ENCODE results near the gene CFAP57. TPM values are rescaled to one million over a fixed set of nuclear protein-coding genes. Genes with fewer than 3 reads are reported as not detected.

Gene CFAP57
- total RNA-seq, 1 experiment from 2014 or later, result 0.23 TPM

- H3K9me3 Mint-ChIP-seq (ENCODE audit: unreplicated experiment), result no peaks in the 10 kb centered on the region
- intact Hi-C loops (cut with micrococcal nuclease; ENCODE audit: unreplicated experiment), result loop anchor here (2.0 kb wide), 1 partner anchor 77 kb away; no protein-coding TSS in a partner anchor
- peaks cover 32% of the 10 kb centered on the region for H3K36me3 Mint-ChIP-seq (ENCODE audit: insufficient read depth, unreplicated experiment)
- no peaks in the 10 kb centered on the region for H3K27me3 Mint-ChIP-seq (ENCODE audit: insufficient read depth, unreplicated experiment)
- H3K4me1 Mint-ChIP-seq (ENCODE audit: low read depth, unreplicated experiment), result peaks cover 19% of the 10 kb centered on the region
- peak overlapping the region; percentile 99 for H3K27ac Mint-ChIP-seq (ENCODE audit: unreplicated experiment)
- Histone ChIP-seq H3K4me1 (peaks cover 19% of the 10 kb centered on the region), H3K36me3 (ENCODE audit: control insufficient read depth, insufficient read depth, low read length) (peaks cover 4% of the 10 kb centered on the region; the same call in 1 of the 2 replicates), H3K27me3 (replicated peaks; ENCODE audit: control insufficient read depth, insufficient read depth, low read length) (no peaks in the 10 kb centered on the region), H3K4me3 (ENCODE audit: low read depth, low read length) (peak overlapping the region; percentile 45), H3K9me3 (no peaks in the 10 kb centered on the region)
- TF ChIP-seq, protein P1, sequence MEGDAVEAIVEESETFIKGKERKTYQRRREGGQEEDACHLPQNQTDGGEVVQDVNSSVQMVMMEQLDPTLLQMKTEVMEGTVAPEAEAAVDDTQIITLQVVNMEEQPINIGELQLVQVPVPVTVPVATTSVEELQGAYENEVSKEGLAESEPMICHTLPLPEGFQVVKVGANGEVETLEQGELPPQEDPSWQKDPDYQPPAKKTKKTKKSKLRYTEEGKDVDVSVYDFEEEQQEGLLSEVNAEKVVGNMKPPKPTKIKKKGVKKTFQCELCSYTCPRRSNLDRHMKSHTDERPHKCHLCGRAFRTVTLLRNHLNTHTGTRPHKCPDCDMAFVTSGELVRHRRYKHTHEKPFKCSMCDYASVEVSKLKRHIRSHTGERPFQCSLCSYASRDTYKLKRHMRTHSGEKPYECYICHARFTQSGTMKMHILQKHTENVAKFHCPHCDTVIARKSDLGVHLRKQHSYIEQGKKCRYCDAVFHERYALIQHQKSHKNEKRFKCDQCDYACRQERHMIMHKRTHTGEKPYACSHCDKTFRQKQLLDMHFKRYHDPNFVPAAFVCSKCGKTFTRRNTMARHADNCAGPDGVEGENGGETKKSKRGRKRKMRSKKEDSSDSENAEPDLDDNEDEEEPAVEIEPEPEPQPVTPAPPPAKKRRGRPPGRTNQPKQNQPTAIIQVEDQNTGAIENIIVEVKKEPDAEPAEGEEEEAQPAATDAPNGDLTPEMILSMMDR (IDR thresholded peaks at IDR 0.05; ENCODE audit: insufficient read depth in 1 of 2, low read depth in 1 of 2, low read length in 1 of 2, severe bottlenecking in 1 of 2, unreplicated experiment in 1 of 2), result no peak
- POLR2A ChIA-PET, result interaction anchor here (0.5 to 1.4 kb wide), 5 partner anchors 14 to 282 kb away, joined by 3 to 13 read pairs (median 7); partner anchors contain the start of genes C1orf210, CDC20 and ELOVL1
- no peak for DNase-seq
- CTCF ChIA-PET, result interaction anchor here (1.4 kb wide), 1 partner anchor 14 kb away, joined by 6 read pairs; the partner anchor contains the start of gene C1orf210
- peak overlapping the region; percentile 87 for H3K4me3 Mint-ChIP-seq (ENCODE audit: unreplicated experiment)
- BruUV-seq (replicated peaks), result TSS peak; percentile 76
These were observed 99.3 kb downstream of the CFAP57 start for GRCh38 chr1:43271186-43272118.

DNA sequence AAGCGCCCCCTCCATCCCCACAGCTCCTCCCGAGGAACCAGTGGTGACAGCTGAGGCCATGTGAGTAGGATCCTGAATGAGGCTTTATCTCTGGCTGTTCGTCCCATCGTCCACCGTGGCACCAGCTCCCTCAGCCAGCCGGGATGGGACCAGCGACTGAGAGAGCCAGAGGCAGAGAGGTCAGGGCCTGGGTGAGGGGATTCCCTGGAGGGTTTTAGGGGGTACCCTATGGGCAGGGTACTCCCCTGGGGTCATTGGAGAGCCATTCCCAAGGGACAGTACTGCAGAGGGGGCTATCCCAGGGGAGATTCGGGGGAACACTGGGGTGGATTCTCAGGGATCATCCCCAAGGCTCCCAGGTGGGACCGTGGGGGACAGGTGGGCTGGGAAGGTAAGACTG lies 100.0 kb downstream of the CFAP57 start:
- intact Hi-C loops (cut with micrococcal nuclease; ENCODE audit: unreplicated experiment), result no loop called here
- TF ChIP-seq, protein P1 (IDR thresholded peaks at IDR 0.05; ENCODE audit: insufficient read depth in 1 of 2, low read depth in 1 of 2, low read length in 1 of 2, severe bottlenecking in 1 of 2, unreplicated experiment in 1 of 2), result no peak
- CTCF ChIA-PET, result no interaction called here
- Mint-ChIP-seq H3K27me3 (ENCODE audit: insufficient read depth, unreplicated experiment) (no peaks in the 10 kb centered on the region), H3K4me1 (ENCODE audit: low read depth, unreplicated experiment) (peaks cover 26% of the 10 kb centered on the region), H3K36me3 (ENCODE audit: insufficient read depth, unreplicated experiment) (peaks cover 32% of the 10 kb centered on the region), H3K27ac (ENCODE audit: unreplicated experiment) (no peak overlapping the region), H3K9me3 (ENCODE audit: unreplicated experiment) (no peaks in the 10 kb centered on the region), H3K4me3 (ENCODE audit: unreplicated experiment) (no peak overlapping the region)
- peaks cover 26% of the 10 kb centered on the region for H3K4me1 ChIP-seq
- H3K4me3 ChIP-seq (ENCODE audit: low read depth, low read length), result no peak overlapping the region
- no peaks in the 10 kb centered on the region for H3K27me3 ChIP-seq (replicated peaks; ENCODE audit: control insufficient read depth, insufficient read depth, low read length)
- no peak for DNase-seq
- peaks cover 5% of the 10 kb centered on the region for H3K36me3 ChIP-seq (ENCODE audit: control insufficient read depth, insufficient read depth, low read length)
- no peaks in the 10 kb centered on the region for H3K9me3 ChIP-seq
- BruUV-seq (replicated peaks), result no TSS peak
- POLR2A ChIA-PET, result no interaction called here

- Mint-ChIP-seq H3K4me3 (ENCODE audit: unreplicated experiment) (no peak overlapping the region), H3K27ac (ENCODE audit: unreplicated experiment) (no peak overlapping the region), H3K9me3 (ENCODE audit: unreplicated experiment) (no peaks in the 10 kb centered on the region), H3K27me3 (ENCODE audit: insufficient read depth, unreplicated experiment) (no peaks in the 10 kb centered on the region), H3K4me1 (ENCODE audit: low read depth, unreplicated experiment) (peaks cover 28% of the 10 kb centered on the region), H3K36me3 (ENCODE audit: insufficient read depth, unreplicated experiment) (peaks cover 32% of the 10 kb centered on the region)
- Histone ChIP-seq H3K36me3 (ENCODE audit: control insufficient read depth, insufficient read depth, low read length) (peaks cover 5% of the 10 kb centered on the region), H3K27me3 (replicated peaks; ENCODE audit: control insufficient read depth, insufficient read depth, low read length) (no peaks in the 10 kb centered on the region), H3K4me1 (peaks cover 32% of the 10 kb centered on the region), H3K4me3 (ENCODE audit: low read depth, low read length) (no peak overlapping the region), H3K9me3 (no peaks in the 10 kb centered on the region)
- BruUV-seq (replicated peaks), result no TSS peak
- TF ChIP-seq, protein P1 (IDR thresholded peaks at IDR 0.05; ENCODE audit: insufficient read depth in 1 of 2, low read depth in 1 of 2, low read length in 1 of 2, severe bottlenecking in 1 of 2, unreplicated experiment in 1 of 2), result no peak
- no peak for DNase-seq
- intact Hi-C loops (cut with micrococcal nuclease; ENCODE audit: unreplicated experiment), result no loop called here
- ChIA-PET POLR2A (no interaction called here), CTCF (no interaction called here)
These were observed 100.7 kb downstream of the CFAP57 start for GRCh38 chr1:43272576-43273571.
